Femur (tissue), 1 donor: ENCODE data around the gene NDUFV3.

ENCODE experiments used
- DNase-seq: peaks from one replicate; pipeline ENCODE4 v3.0.0-alpha.2; 2017

The NDUFV3 gene

GRCh38 chr21:42892931-42893755 lies at the start of gene NDUFV3:
NDUFV3 (plus strand) TSS chr21:42893309; CDS start chr21:42893334, 25 bp downstream.
- DNase-seq: peak; percentile 99

- peak; percentile 47 for DNase-seq
Measured at GRCh38 chr21:42844411-42845113, 48.5 kb upstream of the NDUFV3 start.

GRCh38 chr21:42845296-42845965 lies 47.7 kb upstream of the NDUFV3 start:
- peak; percentile 74 for DNase-seq

GRCh38 chr21:42846221-42846620 lies 46.9 kb upstream of the NDUFV3 start:
- DNase-seq: peak; percentile 14

- peak; percentile 5 for DNase-seq
Measured at GRCh38 chr21:42847051-42847707, 45.9 kb upstream of the NDUFV3 start.

- DNase-seq: peak; percentile 8
Measured at GRCh38 chr21:42847726-42848125, 45.4 kb upstream of the NDUFV3 start.

GRCh38 chr21:42848144-42848931 lies 44.8 kb upstream of the NDUFV3 start:
- peak; percentile 3 for DNase-seq

GRCh38 chr21:42848932-42849758 lies 44.0 kb upstream of the NDUFV3 start:
- no peak for DNase-seq

GRCh38 chr21:42849759-42850412 lies 43.2 kb upstream of the NDUFV3 start:
- DNase-seq: no peak

- no peak for DNase-seq
Measured at GRCh38 chr21:42850463-42850862, 42.6 kb upstream of the NDUFV3 start.

GRCh38 chr21:42850866-42851391 lies 42.2 kb upstream of the NDUFV3 start:
- no peak for DNase-seq

GRCh38 chr21:42851812-42852665 lies 41.1 kb upstream of the NDUFV3 start:
- DNase-seq: no peak

GRCh38 chr21:42852925-42853570 lies 40.1 kb upstream of the NDUFV3 start:
- no peak for DNase-seq

- DNase-seq: no peak
Measured at GRCh38 chr21:42853621-42854020, 39.5 kb upstream of the NDUFV3 start.

- no peak for DNase-seq
Measured at GRCh38 chr21:42854246-42855010, 38.7 kb upstream of the NDUFV3 start.

- no peak for DNase-seq
Measured at GRCh38 chr21:42855171-42855936, 37.8 kb upstream of the NDUFV3 start.

GRCh38 chr21:42855937-42856335 lies 37.2 kb upstream of the NDUFV3 start:
- no peak for DNase-seq
